Progenitor cell of endocrine pancreas (in vitro differentiated cells): ENCODE data around the gene ARHGAP26. TPM values are rescaled to one million over a fixed set of nuclear protein-coding genes. Genes with fewer than 3 reads are reported as not detected.
A peak's percentile ranks its signal among the peaks of the same experiment; 100 is the strongest.
"Not testable (repeated sequence)": the region's sequence is repeated elsewhere in the genome, so short reads cannot be mapped to it uniquely, and the experiment has no call there.

ENCODE experiments used
- DNase-seq: peaks from one replicate; pipeline ENCODE4 v3.0.0; 2021; ENCODE audit warnings: low spot score; ENCODE audit not compliant: unreplicated experiment
- H3K27ac Mint-ChIP-seq: 2 replicates; pipeline ENCODE4 v1.8.0; 2021; ENCODE audit warnings: mild to moderate bottlenecking, moderate library complexity, mixed read lengths
- H3K27me3 Mint-ChIP-seq: 2 replicates; pipeline ENCODE4 v1.8.0; 2021; ENCODE audit warnings: mixed read lengths
- H3K36me3 Mint-ChIP-seq: 2 replicates; pipeline ENCODE4 v1.8.0; 2022; ENCODE audit warnings: mixed read lengths; ENCODE audit not compliant: insufficient read depth
- H3K4me1 Mint-ChIP-seq: 2 replicates; pipeline ENCODE4 v1.8.0; 2021; ENCODE audit warnings: low read depth, mixed read lengths
- H3K4me3 Mint-ChIP-seq: 2 replicates; pipeline ENCODE4 v1.8.0; 2021; ENCODE audit warnings: low read depth, mild to moderate bottlenecking, moderate library complexity, mixed read lengths
- H3K9me3 Mint-ChIP-seq: 2 replicates; pipeline ENCODE4 v1.8.0; 2021; ENCODE audit warnings: low read depth, mixed read lengths
- total RNA-seq: library from RNA; stranded (reverse); gene quantifications from 2 replicates; pipeline ENCODE4 v1.2.1, GENCODE V29; 2021
- TF ChIP-seq, protein P1 (sequence below): fragments of 200-600 bp; sonication (generic); IDR thresholded peaks from one replicate; pipeline ENCODE4 v1.5.0; 2021; ENCODE audit warnings: antibody characterized with exemption, mild to moderate bottlenecking; ENCODE audit not compliant: unreplicated experiment

The ARHGAP26 gene
- total RNA-seq, 1 donor from 2014 or later: 21.3 TPM

- DNase-seq: no peak
- TF ChIP-seq, protein P1, sequence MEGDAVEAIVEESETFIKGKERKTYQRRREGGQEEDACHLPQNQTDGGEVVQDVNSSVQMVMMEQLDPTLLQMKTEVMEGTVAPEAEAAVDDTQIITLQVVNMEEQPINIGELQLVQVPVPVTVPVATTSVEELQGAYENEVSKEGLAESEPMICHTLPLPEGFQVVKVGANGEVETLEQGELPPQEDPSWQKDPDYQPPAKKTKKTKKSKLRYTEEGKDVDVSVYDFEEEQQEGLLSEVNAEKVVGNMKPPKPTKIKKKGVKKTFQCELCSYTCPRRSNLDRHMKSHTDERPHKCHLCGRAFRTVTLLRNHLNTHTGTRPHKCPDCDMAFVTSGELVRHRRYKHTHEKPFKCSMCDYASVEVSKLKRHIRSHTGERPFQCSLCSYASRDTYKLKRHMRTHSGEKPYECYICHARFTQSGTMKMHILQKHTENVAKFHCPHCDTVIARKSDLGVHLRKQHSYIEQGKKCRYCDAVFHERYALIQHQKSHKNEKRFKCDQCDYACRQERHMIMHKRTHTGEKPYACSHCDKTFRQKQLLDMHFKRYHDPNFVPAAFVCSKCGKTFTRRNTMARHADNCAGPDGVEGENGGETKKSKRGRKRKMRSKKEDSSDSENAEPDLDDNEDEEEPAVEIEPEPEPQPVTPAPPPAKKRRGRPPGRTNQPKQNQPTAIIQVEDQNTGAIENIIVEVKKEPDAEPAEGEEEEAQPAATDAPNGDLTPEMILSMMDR: peak; percentile 58
Observed at GRCh38 chr5:142922223-142922952, 152.2 kb downstream of the ARHGAP26 start.

DNA sequence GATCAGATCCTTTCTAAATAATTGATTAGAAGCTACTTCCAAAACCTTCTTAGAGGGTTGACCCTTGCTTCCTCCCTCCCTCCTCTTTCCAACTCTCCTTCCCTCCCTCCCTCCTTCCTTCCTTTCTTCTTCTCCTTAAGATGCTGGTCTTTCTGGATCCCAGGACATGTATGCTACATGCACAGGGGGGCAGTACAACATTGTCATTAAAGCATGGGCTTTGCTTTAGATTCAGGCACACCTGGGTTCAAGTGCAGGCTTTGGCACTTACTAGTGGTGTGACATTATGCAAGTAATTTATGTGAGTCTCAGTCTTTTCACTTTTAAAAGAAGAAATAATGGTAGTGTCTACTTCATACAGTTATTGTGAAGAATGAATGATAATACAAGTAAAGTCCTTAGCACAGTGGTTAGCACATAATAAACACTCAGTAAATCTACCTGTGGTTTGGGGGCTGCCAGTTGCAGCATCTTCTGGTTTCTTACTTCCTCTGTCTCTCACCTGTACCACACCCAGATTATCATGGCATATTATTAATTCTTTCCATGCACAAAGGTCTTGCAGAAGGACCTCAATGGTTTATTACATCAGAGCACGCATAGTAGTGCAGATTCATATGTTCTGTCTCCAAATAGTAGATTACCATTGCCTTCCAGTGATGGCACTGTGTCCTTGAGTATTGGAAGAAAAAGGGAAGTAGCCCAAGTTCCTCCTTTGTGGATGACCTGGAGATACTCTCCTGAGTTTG, 154.1 kb downstream of the ARHGAP26 start:
- TF ChIP-seq, protein P1: no peak
- no peak for DNase-seq
- H3K27me3 Mint-ChIP-seq: no peaks in the 10 kb centered on the region
- H3K4me1 Mint-ChIP-seq: peaks cover 30% of the 10 kb centered on the region
- no peaks in the 10 kb centered on the region for H3K9me3 Mint-ChIP-seq
- H3K36me3 Mint-ChIP-seq: no peaks in the 10 kb centered on the region
- H3K27ac Mint-ChIP-seq: no peak overlapping the region
- H3K4me3 Mint-ChIP-seq: no peak overlapping the region

More at GRCh38 chr5:142922223-142922952, 152.2 kb downstream of the ARHGAP26 start:
- no peaks in the 10 kb centered on the region for H3K27me3 Mint-ChIP-seq
- no peaks in the 10 kb centered on the region for H3K36me3 Mint-ChIP-seq
- H3K4me3 Mint-ChIP-seq: no peak overlapping the region
- H3K27ac Mint-ChIP-seq: no peak overlapping the region
- no peaks in the 10 kb centered on the region for H3K9me3 Mint-ChIP-seq
- H3K4me1 Mint-ChIP-seq: peaks cover 30% of the 10 kb centered on the region

DNA sequence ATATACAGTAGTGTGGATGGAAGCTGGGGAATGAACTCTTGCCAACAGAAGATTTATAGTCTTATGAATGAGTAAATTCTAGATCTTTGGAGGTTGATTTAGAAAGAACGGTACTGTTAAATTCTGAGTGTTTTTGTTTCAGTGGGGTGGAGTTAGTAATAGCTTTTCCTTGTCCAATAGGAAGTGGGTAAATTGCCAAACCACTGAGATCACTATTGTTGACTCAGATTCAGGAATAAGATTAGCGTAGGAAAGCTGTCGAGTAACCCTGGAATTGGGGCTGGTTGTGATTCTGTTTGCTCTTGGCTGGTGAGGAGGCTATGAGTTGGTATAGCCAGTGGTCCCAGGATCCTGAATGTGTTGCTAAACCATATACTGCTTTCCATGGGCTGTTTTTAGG, 155.6 kb downstream of the ARHGAP26 start:
- no peak overlapping the region for H3K4me3 Mint-ChIP-seq
- peaks cover 21% of the 10 kb centered on the region for H3K4me1 Mint-ChIP-seq
- TF ChIP-seq, protein P1: no peak
- no peak overlapping the region for H3K27ac Mint-ChIP-seq
- no peaks in the 10 kb centered on the region for H3K36me3 Mint-ChIP-seq
- DNase-seq: no peak
- H3K9me3 Mint-ChIP-seq: no peaks in the 10 kb centered on the region
- no peaks in the 10 kb centered on the region for H3K27me3 Mint-ChIP-seq

- peaks cover 15% of the 10 kb centered on the region for H3K4me1 Mint-ChIP-seq
- H3K9me3 Mint-ChIP-seq: no peaks in the 10 kb centered on the region
- H3K4me3 Mint-ChIP-seq: no peak overlapping the region
- DNase-seq: no peak
- H3K27me3 Mint-ChIP-seq: no peaks in the 10 kb centered on the region
- TF ChIP-seq, protein P1: no peak
- no peaks in the 10 kb centered on the region for H3K36me3 Mint-ChIP-seq
- peak overlapping the region; percentile 1 for H3K27ac Mint-ChIP-seq
Observed at GRCh38 chr5:142926549-142926948, 156.4 kb downstream of the ARHGAP26 start.

DNA sequence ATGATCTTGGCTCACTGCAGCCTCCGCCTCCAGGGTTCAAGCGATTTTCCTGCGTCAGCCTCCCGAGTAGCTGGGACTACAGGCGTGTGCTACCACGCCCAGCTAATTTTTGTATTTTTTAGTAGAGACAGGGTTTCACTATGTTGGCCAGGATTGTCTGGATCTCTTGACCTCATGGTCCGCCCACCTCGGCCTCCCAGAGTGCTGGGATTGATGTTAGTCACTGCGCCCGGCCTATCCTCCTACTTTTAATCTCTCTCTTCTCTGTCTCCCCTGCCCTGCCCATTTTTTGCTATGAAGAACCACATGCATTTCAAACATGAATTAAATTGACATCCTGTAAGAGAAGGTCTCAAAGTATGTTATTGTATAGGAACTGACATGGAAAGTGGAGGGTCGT, 158.8 kb downstream of the ARHGAP26 start:
- not testable (repeated sequence) for H3K36me3 Mint-ChIP-seq, H3K4me3 Mint-ChIP-seq, DNase-seq, H3K27ac Mint-ChIP-seq, H3K4me1 Mint-ChIP-seq, H3K9me3 Mint-ChIP-seq, H3K27me3 Mint-ChIP-seq
